ENCODE results near the gene SLC35F2.

DNA sequence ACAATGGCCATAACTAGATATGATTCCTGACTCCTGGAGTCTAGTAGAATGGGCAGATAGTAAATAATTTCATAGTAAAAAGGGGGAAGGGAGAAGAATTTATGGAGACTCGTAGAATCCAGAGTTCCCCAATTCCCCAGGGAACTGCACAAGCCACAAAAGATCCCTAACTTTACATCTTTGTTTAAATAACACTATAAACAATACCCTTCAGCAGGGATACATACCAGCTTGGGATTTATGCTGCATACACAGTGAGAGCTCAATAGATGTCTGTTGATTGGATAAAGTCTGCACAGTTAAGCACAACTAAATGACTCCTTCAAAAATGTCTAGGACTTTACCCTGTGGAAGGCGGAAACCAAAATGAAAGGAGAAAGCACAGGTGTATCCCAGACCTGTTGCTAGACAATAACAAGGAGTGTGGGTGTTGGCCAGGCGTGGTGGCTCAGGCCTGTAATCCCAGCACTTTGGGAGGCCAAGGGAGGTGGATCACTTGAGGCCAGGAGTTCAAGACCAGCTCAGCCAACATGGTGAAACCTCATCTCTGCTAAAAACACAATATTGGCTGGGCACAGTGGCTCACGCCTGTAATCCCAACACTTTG is 6.8 kb downstream of the SLC35F2 start:
- TF ChIP-seq, protein P1, sequence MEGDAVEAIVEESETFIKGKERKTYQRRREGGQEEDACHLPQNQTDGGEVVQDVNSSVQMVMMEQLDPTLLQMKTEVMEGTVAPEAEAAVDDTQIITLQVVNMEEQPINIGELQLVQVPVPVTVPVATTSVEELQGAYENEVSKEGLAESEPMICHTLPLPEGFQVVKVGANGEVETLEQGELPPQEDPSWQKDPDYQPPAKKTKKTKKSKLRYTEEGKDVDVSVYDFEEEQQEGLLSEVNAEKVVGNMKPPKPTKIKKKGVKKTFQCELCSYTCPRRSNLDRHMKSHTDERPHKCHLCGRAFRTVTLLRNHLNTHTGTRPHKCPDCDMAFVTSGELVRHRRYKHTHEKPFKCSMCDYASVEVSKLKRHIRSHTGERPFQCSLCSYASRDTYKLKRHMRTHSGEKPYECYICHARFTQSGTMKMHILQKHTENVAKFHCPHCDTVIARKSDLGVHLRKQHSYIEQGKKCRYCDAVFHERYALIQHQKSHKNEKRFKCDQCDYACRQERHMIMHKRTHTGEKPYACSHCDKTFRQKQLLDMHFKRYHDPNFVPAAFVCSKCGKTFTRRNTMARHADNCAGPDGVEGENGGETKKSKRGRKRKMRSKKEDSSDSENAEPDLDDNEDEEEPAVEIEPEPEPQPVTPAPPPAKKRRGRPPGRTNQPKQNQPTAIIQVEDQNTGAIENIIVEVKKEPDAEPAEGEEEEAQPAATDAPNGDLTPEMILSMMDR (IDR thresholded peaks at IDR 0.05), result no peak
- no peak for TF ChIP-seq ZFX (IDR thresholded peaks at IDR 0.05; ENCODE audit: borderline replicate concordance)

All from 22Rv1 (cell line).